ENCODE measurements around the gene UQCC2.

UQCC2 gene

DNA sequence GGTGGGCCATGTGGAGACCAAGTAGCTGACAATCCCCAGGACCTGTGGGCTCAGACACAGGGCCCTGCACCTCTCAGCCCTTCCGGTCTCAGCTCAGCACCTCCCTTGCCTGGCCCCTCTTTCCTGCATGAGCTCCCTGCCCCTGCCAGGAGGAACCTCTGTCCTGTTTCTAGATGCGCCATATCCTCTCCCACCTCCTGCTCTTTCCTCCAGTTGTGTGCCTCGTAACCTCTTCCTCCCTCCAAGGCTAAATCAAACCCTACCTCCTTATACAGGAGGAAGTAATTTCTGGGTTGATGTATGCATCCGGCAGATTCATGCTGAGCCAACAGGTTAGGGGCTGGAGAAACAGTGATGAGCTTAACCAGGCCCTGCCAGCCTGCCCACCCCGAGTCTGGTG is 59.5 kb downstream of the UQCC2 start:
- no peak for DNase-seq (ENCODE audit: low read depth)

DNA sequence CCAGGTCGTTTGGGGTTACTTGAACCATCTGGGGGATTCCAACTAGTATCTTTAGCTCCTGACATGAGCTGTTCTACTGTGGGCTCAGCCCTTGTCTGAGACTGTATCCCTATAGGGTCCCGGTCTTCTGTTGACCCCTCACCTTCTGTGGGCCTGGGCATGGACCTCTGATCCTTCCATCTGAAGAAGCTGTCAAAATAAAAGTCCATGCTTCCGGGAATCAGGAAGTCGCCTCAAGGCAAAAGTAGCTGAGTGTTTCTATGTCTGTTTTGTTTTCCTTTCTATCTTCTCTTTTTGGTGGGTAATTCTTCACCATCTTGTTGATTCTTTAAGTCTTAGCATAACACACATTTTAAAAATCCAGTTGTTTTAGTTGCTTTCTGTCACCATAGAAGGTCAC is 60.1 kb downstream of the UQCC2 start:
- DNase-seq (ENCODE audit: low read depth) = no peak
